GM12801 (cell line): ENCODE results near the gene CPNE2.

Experiments
- CTCF ChIP-seq: IDR thresholded peaks from one replicate; pipeline ENCODE4 v1.5.1; 2011; ENCODE audit warnings: control low read depth; ENCODE audit not compliant: insufficient read length; ENCODE audit errors: extremely low read depth

CPNE2 gene

DNA sequence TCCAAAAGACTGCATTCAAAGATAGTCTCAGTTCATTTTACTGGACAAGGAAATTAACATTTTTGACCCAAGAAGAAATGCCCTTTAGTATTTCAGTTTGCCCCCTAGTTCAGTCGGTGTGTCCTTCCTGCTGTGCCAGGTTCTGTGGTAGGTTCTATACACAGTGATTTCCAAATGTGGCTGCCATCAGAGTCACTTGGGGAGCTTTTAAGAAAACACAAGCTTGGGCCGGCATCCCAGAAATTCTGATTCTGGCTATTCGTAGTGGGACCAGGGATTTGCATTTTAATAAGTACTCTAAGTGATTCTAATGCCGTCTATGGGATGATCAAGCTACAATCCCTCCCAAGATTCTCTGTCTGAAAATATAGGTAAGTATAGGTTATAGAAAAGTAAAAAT is 103.9 kb downstream of the CPNE2 start:
- no peak for TF ChIP-seq CTCF

- no peak for TF ChIP-seq CTCF
Measured at GRCh38 chr16:57196753-57197152, 104.4 kb downstream of the CPNE2 start.
